HepG2 (cell line): ENCODE results near the gene TSLP. TPM values are rescaled to one million over a fixed set of nuclear protein-coding genes. Genes with fewer than 3 reads are reported as not detected.

Experiments used
- CBX2 ChIP-seq, 2 experiments: fragments of 200-600 bp in 1 of 2; sonication (generic); formaldehyde crosslinking in 1 of 2; IDR thresholded peaks; 2 replicates each; pipeline versions ENCODE4 v1.7.0 to v1.8.1; 2018 to 2022; ENCODE audit warnings: low read depth in 2 of 2, low read length in 1 of 2, mild to moderate bottlenecking in 1 of 2, missing genetic modification reagents in 1 of 2
- DNMT3B ChIP-seq: conservative IDR thresholded peaks from 2 replicates; pipeline ENCODE4 v1.6.1; 2016; ENCODE audit warnings: missing biosample characterization, control low read depth
- EP300 ChIP-seq, 3 experiments: sonication (generic) in 1 of 3; formaldehyde crosslinking in 1 of 3; IDR thresholded peaks; 2 replicates each; pipeline versions ENCODE4 v1.5.1 to v1.6.1; 2011 to 2020; ENCODE audit warnings: low read depth in 2 of 3, low read length in 2 of 3, borderline replicate concordance in 1 of 3, improper control_type of control experiment in 1 of 3, mild to moderate bottlenecking in 1 of 3, missing genetic modification reagents in 1 of 3, moderate library complexity in 1 of 3
- FUBP1 ChIP-seq: sonication (generic); formaldehyde crosslinking; IDR thresholded peaks from 2 replicates; pipeline ENCODE4 v1.5.1; 2020; ENCODE audit warnings: missing genetic modification reagents, mild to moderate bottlenecking, borderline replicate concordance
- GABPB1 ChIP-seq: IDR thresholded peaks from 2 replicates; pipeline ENCODE4 v1.6.1; 2016; ENCODE audit warnings: mild to moderate bottlenecking, missing genetic modification reagents, moderate library complexity, missing compliant biosample characterization
- ISX ChIP-seq: sonication (generic); formaldehyde crosslinking; conservative IDR thresholded peaks from 2 replicates; pipeline ENCODE4 v1.5.0; 2020; ENCODE audit warnings: missing genetic modification reagents
- REL ChIP-seq: sonication (generic); formaldehyde crosslinking; conservative IDR thresholded peaks from 2 replicates; pipeline ENCODE4 v1.8.0; 2022; ENCODE audit warnings: mild to moderate bottlenecking, missing genetic modification reagents, moderate library complexity
- YY1 ChIP-seq: IDR thresholded peaks from 2 replicates; pipeline ENCODE4 v1.6.1; 2011; ENCODE audit warnings: low read length, low read depth, moderate library complexity, mild to moderate bottlenecking; ENCODE audit not compliant: insufficient read depth, insufficient replicate concordance
- ZBTB20 ChIP-seq: sonication (generic); formaldehyde crosslinking; IDR thresholded peaks from 2 replicates; pipeline ENCODE4 v1.8.1; 2023; ENCODE audit warnings: missing genetic modification reagents, low read depth, mild to moderate bottlenecking, borderline replicate concordance
- ZNF30 ChIP-seq: sonication (generic); formaldehyde crosslinking; IDR thresholded peaks from 2 replicates; pipeline ENCODE4 v1.5.0; 2020; ENCODE audit warnings: mild to moderate bottlenecking, missing genetic modification reagents
- ZNF367 ChIP-seq: sonication (generic); formaldehyde crosslinking; IDR thresholded peaks from 2 replicates; pipeline ENCODE4 v1.4.0; 2020; ENCODE audit warnings: missing genetic modification reagents, borderline replicate concordance
- ZNF562 ChIP-seq: sonication (generic); formaldehyde crosslinking; IDR thresholded peaks from 2 replicates; pipeline ENCODE4 v1.8.0; 2022; ENCODE audit warnings: missing genetic modification reagents, borderline replicate concordance
- ZNF563 ChIP-seq: sonication (generic); formaldehyde crosslinking; IDR thresholded peaks from 2 replicates; pipeline ENCODE4 v1.8.0; 2022; ENCODE audit warnings: mild to moderate bottlenecking, moderate library complexity, missing genetic modification reagents
- ZNF607 ChIP-seq: sonication (generic); formaldehyde crosslinking; IDR thresholded peaks from 2 replicates; pipeline ENCODE4 v1.5.1; 2020; ENCODE audit warnings: missing genetic modification reagents, mild to moderate bottlenecking, borderline replicate concordance
- ZNF800 ChIP-seq: sonication (generic); formaldehyde crosslinking; IDR thresholded peaks from 2 replicates; pipeline ENCODE4 v1.4.0; 2020; ENCODE audit warnings: missing genetic modification reagents
- polyA plus RNA-seq, 8 experiments: library from polyadenylated mRNA; depleted of rRNA in 3 of 8; stranded (reverse) in 7 of 8; unstranded in 1 of 8; fragments of >200 nt; fragmentation: Illumina TruSeq in 4 of 8; extraction: Trizol in 4 of 8; gene quantifications; 2 replicates each; pipeline versions ENCODE4 v1.2.1 to v1.2.3, GENCODE V29; 2011 to 2016; ENCODE audit warnings: low read depth in 4 of 8, missing spikeins in 1 of 8, mixed read lengths in 1 of 8; ENCODE audit not compliant: insufficient read depth in 1 of 8
- total RNA-seq, 5 experiments: library from RNA; depleted of rRNA; stranded (reverse); fragments of >200 nt; fragmentation: Illumina TruSeq; extraction: Trizol; gene quantifications; 2 replicates each; pipeline ENCODE4 v1.2.3, GENCODE V29; 2016; ENCODE audit warnings: low read depth in 1 of 5
- TF ChIP-seq, protein P1 (sequence below): sonication (generic); formaldehyde crosslinking; IDR thresholded peaks from 2 replicates; pipeline ENCODE4 v1.9.0; 2022; ENCODE audit warnings: missing genetic modification reagents, mild to moderate bottlenecking, borderline replicate concordance
- TF ChIP-seq, protein P2 (sequence below): sonication (generic); formaldehyde crosslinking; IDR thresholded peaks from 2 replicates; pipeline ENCODE4 v1.8.1; 2023; ENCODE audit warnings: mild to moderate bottlenecking, missing genetic modification reagents

TSLP gene
- total and polyA plus RNA-seq, 2 of the 13 experiments (the other 11 are each of a cell fraction or from before 2014, with no cell fraction given) = not detected

GRCh38 chr5:111092062-111092853 is 20.7 kb downstream of the TSLP start, which contains the start of gene WDR36 (continued):
- TF ChIP-seq ZNF800 (CRISPR knock-in tag) = peak; percentile 82
- TF ChIP-seq ZBTB20 (CRISPR knock-in tag) = peak; percentile 94
- 0 out of 2 replicates have a peak, but pooled peaks have one; percentile 48 for TF ChIP-seq ISX (CRISPR knock-in tag)
- TF ChIP-seq REL (CRISPR knock-in tag) = peak; percentile 98
- TF ChIP-seq, protein P1, sequence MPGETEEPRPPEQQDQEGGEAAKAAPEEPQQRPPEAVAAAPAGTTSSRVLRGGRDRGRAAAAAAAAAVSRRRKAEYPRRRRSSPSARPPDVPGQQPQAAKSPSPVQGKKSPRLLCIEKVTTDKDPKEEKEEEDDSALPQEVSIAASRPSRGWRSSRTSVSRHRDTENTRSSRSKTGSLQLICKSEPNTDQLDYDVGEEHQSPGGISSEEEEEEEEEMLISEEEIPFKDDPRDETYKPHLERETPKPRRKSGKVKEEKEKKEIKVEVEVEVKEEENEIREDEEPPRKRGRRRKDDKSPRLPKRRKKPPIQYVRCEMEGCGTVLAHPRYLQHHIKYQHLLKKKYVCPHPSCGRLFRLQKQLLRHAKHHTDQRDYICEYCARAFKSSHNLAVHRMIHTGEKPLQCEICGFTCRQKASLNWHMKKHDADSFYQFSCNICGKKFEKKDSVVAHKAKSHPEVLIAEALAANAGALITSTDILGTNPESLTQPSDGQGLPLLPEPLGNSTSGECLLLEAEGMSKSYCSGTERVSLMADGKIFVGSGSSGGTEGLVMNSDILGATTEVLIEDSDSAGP (CRISPR knock-in tag) = peak; percentile 97
- peak; percentile 79; the same call in 1 of the 2 replicates for TF ChIP-seq ZNF367
- peak; percentile 78 for TF ChIP-seq YY1
- peak; percentile 90 for TF ChIP-seq ZNF563 (CRISPR knock-in tag)
- peak; percentile 100 for TF ChIP-seq GABPB1 (CRISPR knock-in tag)
- TF ChIP-seq ZNF30 (CRISPR knock-in tag) = peak; percentile 94; the same call in 1 of the 2 replicates
- TF ChIP-seq CBX2 (IDR thresholded peaks at IDR 0.05; ENCODE audit: low read depth, low read length) = peak; percentile 86; the same call in 1 of the 2 replicates
- TF ChIP-seq CBX2 (CRISPR knock-in tag; IDR thresholded peaks at IDR 0.05; ENCODE audit: low read depth) = peak; percentile 84
- TF ChIP-seq, protein P2, sequence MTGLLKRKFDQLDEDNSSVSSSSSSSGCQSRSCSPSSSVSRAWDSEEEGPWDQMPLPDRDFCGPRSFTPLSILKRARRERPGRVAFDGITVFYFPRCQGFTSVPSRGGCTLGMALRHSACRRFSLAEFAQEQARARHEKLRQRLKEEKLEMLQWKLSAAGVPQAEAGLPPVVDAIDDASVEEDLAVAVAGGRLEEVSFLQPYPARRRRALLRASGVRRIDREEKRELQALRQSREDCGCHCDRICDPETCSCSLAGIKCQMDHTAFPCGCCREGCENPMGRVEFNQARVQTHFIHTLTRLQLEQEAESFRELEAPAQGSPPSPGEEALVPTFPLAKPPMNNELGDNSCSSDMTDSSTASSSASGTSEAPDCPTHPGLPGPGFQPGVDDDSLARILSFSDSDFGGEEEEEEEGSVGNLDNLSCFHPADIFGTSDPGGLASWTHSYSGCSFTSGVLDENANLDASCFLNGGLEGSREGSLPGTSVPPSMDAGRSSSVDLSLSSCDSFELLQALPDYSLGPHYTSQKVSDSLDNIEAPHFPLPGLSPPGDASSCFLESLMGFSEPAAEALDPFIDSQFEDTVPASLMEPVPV (CRISPR knock-in tag) = peak; percentile 97
- TF ChIP-seq EP300 (IDR thresholded peaks at IDR 0.05; ENCODE audit: low read depth in 2 of 2, low read length in 2 of 2) = peak; percentile 34 to 41; a peak in 3 of 4 replicates
- TF ChIP-seq EP300 (CRISPR knock-in tag; IDR thresholded peaks at IDR 0.05; ENCODE audit: borderline replicate concordance) = peak; percentile 84
- peak; percentile 97 for TF ChIP-seq ZNF607
- TF ChIP-seq ZNF562 (CRISPR knock-in tag) = peak; percentile 97
- TF ChIP-seq DNMT3B (CRISPR knock-in tag) = peak; percentile 93
- TF ChIP-seq FUBP1 = no peak; the same call in 1 of the 2 replicates
